GM12874 (cell line): ENCODE data around the gene LCE3B.
A peak's percentile ranks its signal among the peaks of the same experiment; 100 is the strongest.

ENCODE experiments used
- TF ChIP-seq, protein P1 (sequence below): IDR thresholded peaks from 2 replicates; pipeline ENCODE4 v1.5.1; 2011; ENCODE audit warnings: low read depth, mild to moderate bottlenecking, control low read depth, low read length, moderate library complexity; ENCODE audit not compliant: insufficient read depth

LCE3B gene

DNA sequence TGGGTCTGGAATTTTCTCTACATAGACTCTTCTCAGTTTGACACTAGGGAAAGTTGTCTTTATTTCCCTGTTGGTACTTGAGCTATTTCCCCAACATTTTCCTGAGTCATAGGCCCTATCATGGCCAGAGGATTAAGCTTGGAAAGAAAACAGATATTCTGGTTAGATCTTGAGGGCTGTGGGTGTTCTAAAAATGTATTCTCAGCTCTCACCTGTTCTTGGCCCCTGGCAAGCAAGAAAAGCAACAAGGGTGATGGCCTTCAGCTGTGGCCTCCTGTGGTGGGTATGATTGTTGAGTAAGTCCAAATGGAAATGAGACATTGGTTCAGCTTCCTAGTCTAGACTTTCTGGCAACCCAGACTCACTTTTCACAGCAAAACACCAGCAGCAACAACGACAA lies 26.7 kb downstream of the LCE3B start:
- TF ChIP-seq, protein P1, sequence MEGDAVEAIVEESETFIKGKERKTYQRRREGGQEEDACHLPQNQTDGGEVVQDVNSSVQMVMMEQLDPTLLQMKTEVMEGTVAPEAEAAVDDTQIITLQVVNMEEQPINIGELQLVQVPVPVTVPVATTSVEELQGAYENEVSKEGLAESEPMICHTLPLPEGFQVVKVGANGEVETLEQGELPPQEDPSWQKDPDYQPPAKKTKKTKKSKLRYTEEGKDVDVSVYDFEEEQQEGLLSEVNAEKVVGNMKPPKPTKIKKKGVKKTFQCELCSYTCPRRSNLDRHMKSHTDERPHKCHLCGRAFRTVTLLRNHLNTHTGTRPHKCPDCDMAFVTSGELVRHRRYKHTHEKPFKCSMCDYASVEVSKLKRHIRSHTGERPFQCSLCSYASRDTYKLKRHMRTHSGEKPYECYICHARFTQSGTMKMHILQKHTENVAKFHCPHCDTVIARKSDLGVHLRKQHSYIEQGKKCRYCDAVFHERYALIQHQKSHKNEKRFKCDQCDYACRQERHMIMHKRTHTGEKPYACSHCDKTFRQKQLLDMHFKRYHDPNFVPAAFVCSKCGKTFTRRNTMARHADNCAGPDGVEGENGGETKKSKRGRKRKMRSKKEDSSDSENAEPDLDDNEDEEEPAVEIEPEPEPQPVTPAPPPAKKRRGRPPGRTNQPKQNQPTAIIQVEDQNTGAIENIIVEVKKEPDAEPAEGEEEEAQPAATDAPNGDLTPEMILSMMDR, result no peak

DNA sequence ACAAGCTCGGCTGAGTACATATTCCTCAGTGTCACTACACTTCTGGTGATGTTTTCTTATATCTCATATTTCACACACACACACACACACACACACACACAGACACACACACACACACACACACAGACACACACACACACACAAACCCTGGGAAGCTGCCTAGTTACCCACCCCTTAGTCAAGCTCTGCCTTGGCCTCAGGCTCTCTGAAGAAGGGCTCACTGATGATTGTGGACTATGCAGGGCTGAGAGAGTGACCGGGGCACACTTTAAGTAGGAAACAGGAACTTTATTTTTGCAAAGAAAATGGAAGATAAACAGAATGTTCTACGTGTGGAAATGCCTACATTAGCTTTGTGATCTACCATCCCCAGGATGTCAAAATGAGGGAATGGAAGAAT lies 30.3 kb downstream of the LCE3B start:
- TF ChIP-seq, protein P1, result no peak

DNA sequence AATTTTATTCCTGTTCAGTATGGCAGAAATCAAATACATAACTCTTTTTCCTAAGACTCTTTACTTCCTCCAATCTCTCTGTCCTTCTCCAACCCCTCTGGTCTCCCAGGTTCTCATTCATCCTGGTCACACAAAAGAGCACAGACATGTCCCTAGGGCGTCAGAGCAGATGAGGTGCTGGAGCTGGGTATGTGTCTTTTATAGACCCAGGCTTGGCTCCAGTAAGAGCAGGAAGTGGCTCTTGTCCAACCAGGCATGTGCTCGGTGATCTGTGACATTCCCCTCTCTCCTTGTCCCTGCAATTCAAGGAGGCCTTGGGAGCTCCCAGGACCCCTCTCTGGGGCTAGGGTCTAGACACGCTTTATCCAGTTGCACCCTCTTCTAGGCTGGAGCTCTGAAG lies 31.5 kb downstream of the LCE3B start:
- TF ChIP-seq, protein P1, result no peak

DNA sequence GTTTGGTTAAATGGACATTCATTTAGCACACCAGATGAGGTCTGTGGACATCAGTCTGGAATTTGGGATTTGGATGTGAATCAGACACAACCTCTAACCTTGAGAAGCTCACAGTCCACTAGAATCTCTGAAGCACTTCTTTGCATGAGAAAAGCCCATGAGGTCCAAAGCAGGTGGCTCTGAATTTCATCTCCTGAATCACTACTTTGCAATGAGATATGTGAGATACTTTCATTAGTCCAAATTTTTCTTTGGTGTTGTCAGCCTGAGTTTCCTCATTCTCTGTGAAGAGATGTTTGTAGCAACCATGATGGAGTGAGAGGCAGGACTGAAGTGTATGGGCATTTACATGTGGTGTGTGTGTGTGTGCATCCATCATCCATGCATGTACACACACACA lies 33.0 kb downstream of the LCE3B start:
- TF ChIP-seq, protein P1, result no peak

DNA sequence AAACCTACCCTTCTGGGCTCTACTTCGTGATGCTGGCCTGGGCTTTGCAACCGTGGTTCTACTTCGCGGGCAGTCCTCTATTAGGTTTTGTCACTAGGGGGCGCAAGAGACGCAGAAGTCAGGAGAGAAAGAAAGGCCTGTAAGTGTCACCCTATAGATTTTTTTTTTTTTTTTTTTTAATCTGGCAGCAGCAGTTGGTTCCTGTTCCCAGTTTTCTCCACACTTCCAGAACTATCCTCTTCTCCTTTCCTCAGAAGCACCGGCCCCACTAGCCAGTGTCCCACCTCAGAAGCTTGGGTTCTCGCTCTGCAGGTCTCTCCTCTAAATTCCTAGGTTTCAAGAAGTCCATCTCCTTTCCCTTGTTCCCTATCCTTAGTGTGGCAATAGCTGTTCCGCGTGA lies 40.5 kb downstream of the LCE3B start:
- TF ChIP-seq, protein P1, result peak; percentile 70

DNA sequence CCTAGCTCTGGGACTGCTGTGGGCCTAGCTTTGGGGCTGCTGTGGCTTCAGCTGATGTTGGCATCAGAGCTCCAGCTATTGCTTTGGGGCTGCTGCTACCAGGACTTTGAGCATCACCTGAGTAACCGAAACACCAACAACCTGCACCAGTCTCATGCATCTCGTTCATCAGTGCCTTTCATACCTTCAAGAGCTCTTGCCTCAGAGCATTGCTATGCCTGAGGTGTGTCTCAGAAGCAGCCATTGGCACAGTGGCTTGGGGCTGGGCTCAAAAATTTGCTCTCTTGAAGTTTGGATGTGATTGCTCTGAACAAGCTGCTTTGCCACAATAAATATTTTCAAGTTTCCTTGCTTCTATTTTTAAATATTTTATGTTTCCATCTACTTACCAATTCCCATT lies 42.8 kb downstream of the LCE3B start:
- TF ChIP-seq, protein P1, result no peak

DNA sequence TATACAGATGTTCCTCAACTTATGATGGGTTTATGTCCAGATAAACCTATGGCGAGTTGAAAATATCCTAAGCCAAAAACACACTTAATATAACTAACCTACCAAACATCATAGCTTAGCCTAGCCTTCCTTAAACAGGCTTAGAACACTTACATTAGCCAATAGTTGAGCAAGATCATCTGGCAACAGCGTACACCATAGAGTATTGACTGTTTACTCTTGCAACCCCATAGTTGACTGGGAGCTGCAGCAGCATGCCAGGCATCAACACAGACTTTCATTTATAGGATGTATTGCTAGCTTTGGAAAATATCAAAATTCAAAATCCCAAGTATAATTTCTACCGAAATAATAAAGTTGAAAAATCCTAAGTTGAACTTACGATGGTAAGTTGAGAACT lies 44.1 kb downstream of the LCE3B start:
- TF ChIP-seq, protein P1, result no peak

DNA sequence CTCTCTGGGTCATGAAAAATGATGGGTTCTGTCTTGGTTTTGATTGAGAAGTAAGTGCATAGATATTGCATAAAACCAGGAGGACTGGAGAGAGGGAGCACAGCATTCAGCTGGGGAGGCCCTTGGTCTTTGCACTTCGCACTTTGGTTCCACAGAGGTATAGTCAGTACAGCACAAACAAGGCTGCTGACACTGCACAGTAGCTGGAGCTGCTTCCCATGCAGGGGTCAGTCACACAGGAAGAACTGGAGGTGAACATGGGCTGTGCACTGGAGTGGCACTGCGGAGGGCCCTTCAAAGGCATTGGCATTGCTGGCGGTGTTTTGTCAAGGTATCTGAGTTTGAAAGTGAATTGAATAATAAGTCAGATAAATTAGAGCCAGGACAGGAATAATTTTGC lies 45.0 kb downstream of the LCE3B start:
- TF ChIP-seq, protein P1, result no peak
